ENCODE results near the gene LPP. TPM values are rescaled to one million over a fixed set of nuclear protein-coding genes. Genes with fewer than 3 reads are reported as not detected.

The LPP gene
- total RNA-seq, 4 donors from 2014 or later = 45.9 to 81.1 (median 63.0) TPM

- intact Hi-C loops (cut with DNase I; ENCODE audit: low total_unique reads) = no loop called here
- DNase-seq (ENCODE audit: low spot score in 2 of 2) = no peak
- WGBS, 2 donors = 92 to 95% methylated on average over 4 of the region's 4 CpGs
Observed at GRCh38 chr3:188404701-188405100, 250.7 kb downstream of the LPP start.

GRCh38 chr3:188407158-188407880, 253.4 kb downstream of the LPP start:
- WGBS, 2 donors = 70 to 74% methylated on average over 6 of the region's 6 CpGs
- TF ChIP-seq POLR2A (IDR thresholded peaks at IDR 0.05) = no peak
- TF ChIP-seq CTCF (IDR thresholded peaks at IDR 0.05) = no peak
- no peak for DNase-seq (ENCODE audit: low spot score in 2 of 2)
- H3K4me3 ChIP-seq (ENCODE audit: low read depth, poor library complexity, severe bottlenecking) = no peak overlapping the region
- intact Hi-C loops (cut with DNase I; ENCODE audit: low total_unique reads) = no loop called here

More at GRCh38 chr3:188404701-188405100, 250.7 kb downstream of the LPP start:
- TF ChIP-seq CTCF (IDR thresholded peaks at IDR 0.05) = no peak
- no peak for TF ChIP-seq POLR2A (IDR thresholded peaks at IDR 0.05)
- H3K4me3 ChIP-seq (ENCODE audit: low read depth, poor library complexity, severe bottlenecking) = no peak overlapping the region

- TF ChIP-seq POLR2A (IDR thresholded peaks at IDR 0.05) (no peak), CTCF (IDR thresholded peaks at IDR 0.05) (no peak)
- intact Hi-C loops (cut with DNase I; ENCODE audit: low total_unique reads) = no loop called here
- DNase-seq (ENCODE audit: low spot score in 2 of 2) = no peak
- H3K4me3 ChIP-seq (ENCODE audit: low read depth, poor library complexity, severe bottlenecking) = no peak overlapping the region
- WGBS, 2 donors = 91 to 94% methylated on average over 3 of the region's 3 CpGs
Observed at GRCh38 chr3:188408831-188409230, 254.9 kb downstream of the LPP start.

GRCh38 chr3:188411750-188412149, 257.8 kb downstream of the LPP start:
- TF ChIP-seq POLR2A (IDR thresholded peaks at IDR 0.05) (no peak), CTCF (IDR thresholded peaks at IDR 0.05) (no peak)
- intact Hi-C loops (cut with DNase I; ENCODE audit: low total_unique reads) = no loop called here

GRCh38 chr3:188415196-188415595, 261.2 kb downstream of the LPP start:
- DNase-seq (ENCODE audit: low spot score in 2 of 2) = no peak

More at GRCh38 chr3:188411750-188412149, 257.8 kb downstream of the LPP start:
- no peak overlapping the region for H3K4me3 ChIP-seq (ENCODE audit: low read depth, poor library complexity, severe bottlenecking)
- WGBS, 2 donors = 86 to 89% methylated on average over 2 of the region's 2 CpGs
- no peak for DNase-seq (ENCODE audit: low spot score in 2 of 2)

More at GRCh38 chr3:188415196-188415595, 261.2 kb downstream of the LPP start:
- no peak for TF ChIP-seq POLR2A (IDR thresholded peaks at IDR 0.05)
- TF ChIP-seq CTCF (IDR thresholded peaks at IDR 0.05) = no peak
- intact Hi-C loops (cut with DNase I; ENCODE audit: low total_unique reads) = no loop called here
- WGBS, 2 donors = 47 to 49% methylated on average over 3 of the region's 3 CpGs
- no peak overlapping the region for H3K4me3 ChIP-seq (ENCODE audit: low read depth, poor library complexity, severe bottlenecking)
